NCI-H1436 (cell line): ENCODE measurements around the gene MYO19.
"Not testable (repeated sequence)": the region's sequence is repeated elsewhere in the genome, so short reads cannot be mapped to it uniquely, and the experiment has no call there.

Source experiments
- DNase-seq: peaks from one replicate; lab custom pipeline; 2025; lab: John Stamatoyannopoulos, UW

The MYO19 gene

DNA sequence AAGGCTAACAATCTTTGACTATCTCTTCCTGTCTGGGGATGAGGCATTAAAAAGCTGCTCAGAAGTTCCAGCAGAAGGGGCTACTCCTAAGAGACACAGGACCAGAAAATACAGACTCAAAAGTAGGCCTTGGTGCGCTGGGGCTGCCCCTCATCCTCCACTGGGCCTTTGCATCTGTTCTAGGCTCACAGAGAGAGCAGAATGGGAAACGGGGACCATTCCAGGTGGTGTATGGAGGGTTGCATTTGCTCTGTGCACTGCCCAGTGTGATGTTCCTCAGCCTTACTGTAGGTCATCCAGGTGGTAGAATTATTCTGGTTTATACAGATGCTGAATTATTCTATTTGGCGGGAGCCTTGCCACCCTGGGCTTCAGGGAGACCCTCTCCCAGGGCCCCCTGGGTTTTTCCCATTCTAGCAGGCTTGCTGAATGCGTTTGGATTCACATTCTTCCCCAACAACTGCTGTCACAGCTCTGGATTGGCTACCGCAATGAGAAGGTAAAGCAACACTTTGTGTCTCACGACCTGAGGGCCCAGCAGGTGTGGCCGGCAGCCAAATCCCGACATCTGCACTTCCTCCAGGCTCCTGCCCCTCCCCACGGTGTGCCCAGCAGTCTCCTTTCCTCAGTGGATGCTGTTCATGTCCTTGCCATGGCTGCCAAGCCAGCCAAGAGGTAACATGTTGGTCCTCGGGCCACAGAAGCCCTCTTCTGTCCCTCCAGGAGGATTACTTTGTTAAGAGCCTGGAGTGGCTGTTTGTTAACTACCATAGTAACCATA is 73.1 kb downstream of the MYO19 start:
- DNase-seq: no peak

DNA sequence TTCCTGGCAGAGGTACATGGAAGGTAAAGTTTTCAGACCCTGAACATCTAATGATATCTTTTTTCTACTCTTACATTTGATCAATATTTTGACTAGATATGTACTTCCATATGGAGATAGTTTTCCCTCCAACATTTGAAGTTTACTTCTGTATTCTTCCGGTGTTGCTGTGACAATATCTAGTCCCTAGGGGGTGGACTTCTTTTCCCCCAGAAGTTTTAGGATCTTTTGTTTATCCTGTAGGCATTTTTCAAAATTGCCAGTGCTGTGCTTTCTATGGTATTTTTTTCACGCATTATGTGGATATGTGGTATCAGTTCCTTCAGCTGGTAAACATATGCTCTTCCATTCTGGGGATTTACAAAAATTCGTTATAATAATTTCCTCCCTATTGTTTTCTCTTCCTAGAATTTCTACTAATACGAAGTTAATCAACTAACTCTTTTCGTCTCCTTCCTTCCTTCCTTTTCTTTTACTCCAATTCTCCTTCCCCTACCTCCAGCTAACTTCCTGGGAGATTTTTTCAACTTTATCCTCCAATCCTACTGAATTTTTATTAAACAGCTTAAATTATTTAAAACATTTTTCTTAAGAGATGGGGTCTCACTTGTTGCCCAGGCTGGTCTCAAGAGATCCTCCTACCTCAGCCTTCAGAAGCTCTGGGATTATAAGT is 74.3 kb downstream of the MYO19 start:
- no peak for DNase-seq

DNA sequence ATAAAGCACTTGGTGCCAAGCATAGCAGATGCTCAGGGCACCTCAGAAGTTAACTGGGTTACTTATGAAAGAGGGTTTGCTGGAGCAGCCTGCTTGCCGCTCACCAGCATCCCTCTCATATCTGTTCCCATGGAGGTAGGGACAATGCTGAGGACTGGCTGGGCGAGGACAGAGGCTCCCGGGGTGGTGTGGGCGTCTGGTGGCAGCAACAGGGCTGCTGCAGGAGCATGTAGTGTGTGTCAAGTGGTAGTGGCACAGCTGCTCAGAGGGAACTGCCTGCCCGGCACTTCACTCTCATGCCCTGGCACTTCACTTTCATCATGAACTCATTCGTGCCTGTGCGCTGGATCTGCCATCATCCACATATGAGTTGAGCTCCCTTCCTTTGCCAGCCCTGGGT is 75.1 kb downstream of the MYO19 start:
- no peak for DNase-seq

DNA sequence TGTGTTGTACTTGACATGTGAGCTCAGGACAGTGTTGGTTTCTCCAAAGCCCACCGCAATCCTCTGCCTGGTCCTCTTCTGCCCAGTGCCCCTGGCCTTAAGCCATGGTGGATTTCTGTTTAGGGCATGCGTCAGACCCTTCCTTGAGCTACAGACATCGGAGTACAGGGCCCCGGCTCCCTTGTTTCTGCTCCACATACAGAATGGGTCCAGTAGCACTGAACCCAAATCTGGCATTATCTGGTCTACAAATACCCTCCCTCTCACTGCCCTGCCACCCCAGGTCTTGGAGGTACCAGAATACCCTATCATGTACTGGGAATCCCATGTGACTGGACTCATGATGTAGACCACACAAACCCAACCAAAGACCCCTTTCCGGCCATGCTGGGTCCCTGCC is 75.6 kb downstream of the MYO19 start:
- DNase-seq: no peak

DNA sequence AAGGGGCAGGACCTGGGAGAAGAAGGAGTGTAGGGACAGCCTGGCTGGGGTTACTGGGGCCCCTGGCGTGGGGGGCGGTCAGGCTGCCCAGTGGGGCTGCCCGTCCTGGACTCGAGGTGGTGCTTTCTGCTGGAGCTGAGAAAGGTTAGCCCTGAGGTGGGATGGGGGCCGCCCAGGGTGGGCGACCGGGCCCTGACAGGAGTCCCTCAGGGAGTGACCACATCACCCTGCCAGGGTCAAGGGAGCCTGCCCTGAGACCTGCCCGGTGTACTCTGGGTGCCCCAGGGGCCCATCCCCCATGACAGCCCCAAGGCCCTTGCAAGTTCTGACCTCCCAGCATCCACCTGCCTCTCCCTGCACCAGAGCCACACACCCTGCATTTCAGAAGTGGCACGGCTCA is 77.0 kb downstream of the MYO19 start:
- DNase-seq: not testable (repeated sequence)

DNA sequence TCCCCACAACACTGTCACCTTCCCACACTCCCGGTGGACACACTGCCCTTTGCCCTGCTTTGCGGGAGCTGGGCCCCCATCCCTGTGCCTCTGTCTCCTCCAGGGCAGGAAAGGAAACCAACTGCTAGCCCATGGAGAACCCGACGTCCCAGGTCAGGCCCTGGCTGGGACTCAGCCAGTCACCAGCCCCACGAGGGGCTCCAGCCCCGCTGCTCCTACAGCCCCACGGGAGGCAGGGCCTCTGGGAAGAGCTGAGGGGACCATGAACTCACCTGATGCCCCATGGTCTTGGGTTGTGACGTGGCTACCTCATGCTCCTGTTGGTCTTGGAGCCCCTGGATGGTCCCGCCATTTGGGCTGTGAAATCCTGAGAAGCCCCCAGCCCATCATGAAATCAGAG is 81.8 kb downstream of the MYO19 start:
- not testable (repeated sequence) for DNase-seq

DNA sequence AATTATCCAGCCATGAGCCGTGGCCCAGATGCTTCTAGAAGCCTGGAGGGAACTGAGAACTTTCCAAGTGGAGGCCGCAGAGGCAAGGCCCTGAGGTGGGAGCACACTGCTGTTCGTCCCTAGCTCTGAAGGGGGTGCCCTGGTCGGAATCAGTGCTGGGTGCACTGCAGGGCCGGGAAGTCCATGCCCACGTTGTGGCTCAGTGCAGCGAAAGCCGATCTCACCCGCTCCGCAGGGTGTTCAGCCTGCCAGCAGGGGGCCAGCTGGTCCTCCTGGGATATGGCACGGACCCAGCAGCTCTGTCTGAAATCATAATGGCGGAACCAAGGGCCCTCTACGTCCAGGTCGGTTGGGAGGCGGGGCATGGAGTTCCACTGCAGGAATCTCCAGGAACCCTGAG is 84.7 kb downstream of the MYO19 start:
- not testable (repeated sequence) for DNase-seq
